Frontal cortex (tissue), 4 donors: ENCODE measurements around the gene TCF7L2. TPM values are rescaled to one million over a fixed set of nuclear protein-coding genes. Genes with fewer than 3 reads are reported as not detected.
"Not testable (repeated sequence)": the region's sequence is repeated elsewhere in the genome, so short reads cannot be mapped to it uniquely, and the experiment has no call there.

Experiments used
- DNase-seq, 2 donors: peaks; one replicate each; pipeline ENCODE4 v3.0.0; 2012; ENCODE audit warnings: low spot score in 2 of 2
- FAIRE-seq: peaks from 2 replicates; lab custom pipeline; 2012; peaks lifted over from hg19 to GRCh38; lab: Jason Lieb, UNC
- total RNA-seq: library from RNA; depleted of rRNA; stranded (reverse); fragments of >200 nt; gene quantifications from one replicate; pipeline ENCODE4 v1.2.3, GENCODE V29; 2014
- donor health status: control.
- donor health status: control.
- donor health status: control.

The TCF7L2 gene
- total RNA-seq, 1 donor from 2014 or later, result 0.82 TPM

DNA sequence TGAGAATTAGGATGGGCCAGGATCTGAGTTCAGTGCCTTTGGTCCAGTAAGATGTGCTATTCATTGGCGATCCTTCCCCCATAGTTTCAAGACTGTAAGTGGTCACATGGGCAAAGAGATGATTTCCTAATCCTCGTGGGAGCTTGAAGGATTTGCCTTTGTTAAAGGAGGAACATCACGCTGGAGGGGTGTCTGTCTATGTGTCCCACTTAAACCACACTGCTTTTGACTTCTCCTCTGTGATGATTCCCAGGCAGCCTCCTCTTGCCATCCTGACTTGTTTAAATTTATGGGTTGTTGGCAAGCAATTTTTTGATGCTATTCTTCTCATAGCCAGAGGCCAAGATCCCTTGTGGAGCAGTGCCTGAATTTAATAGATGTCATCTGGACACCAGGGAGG is 154.0 kb downstream of the TCF7L2 start:
- DNase-seq, result no peak
- FAIRE-seq, result no peak

DNA sequence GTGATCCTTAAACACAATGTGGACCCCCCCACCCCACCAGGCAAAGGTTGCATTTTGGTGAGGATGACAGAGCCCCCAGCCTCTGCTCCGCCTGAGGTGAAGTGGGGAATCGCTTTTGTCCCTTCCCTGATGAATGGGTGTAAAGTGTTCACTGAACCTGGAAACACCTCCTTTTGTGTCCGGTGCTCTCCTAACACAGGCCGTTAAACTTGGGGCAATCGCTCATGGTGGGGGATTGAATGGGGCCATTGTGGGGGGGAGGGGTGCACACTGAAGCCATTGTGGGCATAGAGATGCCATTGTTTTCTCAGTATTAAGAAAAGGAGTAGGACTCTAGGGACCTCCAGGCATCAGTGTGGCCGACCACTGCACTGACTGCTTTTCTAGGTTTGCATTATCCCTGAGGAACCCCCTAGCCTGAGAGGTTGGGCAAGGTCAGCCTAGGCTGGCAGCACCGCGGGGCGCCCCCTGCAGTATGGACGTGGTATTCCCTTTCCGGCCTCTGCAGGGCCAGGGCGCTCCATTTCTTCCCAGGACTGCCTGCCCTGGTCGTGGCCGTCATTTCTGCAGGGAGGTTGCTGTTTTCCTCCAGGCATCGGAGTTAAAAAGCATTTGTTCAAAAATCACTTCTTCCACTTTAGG is 158.3 kb downstream of the TCF7L2 start:
- DNase-seq, result no peak

DNA sequence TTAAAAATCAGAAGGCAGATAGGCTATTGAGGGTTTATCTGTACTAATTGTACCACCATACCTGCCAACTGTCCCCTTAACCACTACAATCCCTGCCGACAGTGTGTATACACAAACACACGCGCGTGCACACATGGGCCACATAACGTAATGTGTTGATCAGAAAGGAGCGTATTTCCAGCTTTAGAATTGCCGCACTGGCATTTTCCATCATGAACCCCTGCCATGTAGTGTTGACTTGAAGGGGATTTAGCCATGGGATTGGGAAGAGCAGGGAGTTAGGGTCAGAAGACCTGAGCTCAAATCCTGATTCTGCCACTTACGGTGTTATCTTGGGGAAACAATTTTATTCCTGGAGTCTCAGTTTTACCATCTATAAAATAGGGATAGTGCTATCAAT is 158.9 kb downstream of the TCF7L2 start:
- FAIRE-seq (no peak), DNase-seq (no peak)

More for the DNA sequence above, 158.3 kb downstream of the TCF7L2 start:
- FAIRE-seq, result no peak

DNA sequence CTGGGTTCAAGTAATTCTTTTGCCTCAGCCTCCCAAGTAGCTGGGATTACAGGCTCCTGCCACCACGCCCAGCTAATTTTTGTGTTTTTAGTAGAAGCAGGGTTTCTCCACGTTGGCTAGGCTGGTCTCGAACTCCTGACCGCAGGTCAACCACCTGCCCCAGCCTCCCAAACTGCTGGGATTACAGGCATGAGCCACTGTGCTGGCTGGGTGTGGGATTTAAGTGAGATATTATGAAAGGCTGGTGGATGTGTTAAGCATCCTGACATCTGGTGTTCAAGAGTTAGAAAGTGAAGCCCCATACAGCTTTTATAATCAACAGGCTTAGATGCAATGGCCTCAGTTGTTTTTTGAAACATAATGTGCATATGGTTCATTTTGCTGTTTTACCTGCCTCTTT is 159.4 kb downstream of the TCF7L2 start:
- not testable (repeated sequence) for FAIRE-seq, DNase-seq

DNA sequence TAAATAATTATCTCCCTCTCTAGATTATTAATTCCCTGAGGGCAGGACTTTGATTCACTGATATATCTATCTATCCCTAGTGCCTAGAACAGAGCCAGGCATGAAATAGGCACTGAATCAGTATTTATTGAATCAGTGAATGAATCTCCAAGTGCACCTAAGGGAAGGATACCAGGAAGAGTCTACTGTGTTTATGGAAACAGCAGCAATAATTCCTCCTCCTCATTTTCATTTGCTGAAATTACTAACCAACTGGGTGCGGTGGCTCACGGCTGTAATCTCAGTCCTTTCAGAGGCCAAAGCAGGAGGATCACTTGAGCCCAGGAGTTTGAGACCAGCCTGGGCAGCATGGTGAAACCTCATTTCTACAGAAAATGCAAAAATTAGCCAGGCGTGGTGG is 161.2 kb downstream of the TCF7L2 start:
- FAIRE-seq (no peak), DNase-seq (no peak)

DNA sequence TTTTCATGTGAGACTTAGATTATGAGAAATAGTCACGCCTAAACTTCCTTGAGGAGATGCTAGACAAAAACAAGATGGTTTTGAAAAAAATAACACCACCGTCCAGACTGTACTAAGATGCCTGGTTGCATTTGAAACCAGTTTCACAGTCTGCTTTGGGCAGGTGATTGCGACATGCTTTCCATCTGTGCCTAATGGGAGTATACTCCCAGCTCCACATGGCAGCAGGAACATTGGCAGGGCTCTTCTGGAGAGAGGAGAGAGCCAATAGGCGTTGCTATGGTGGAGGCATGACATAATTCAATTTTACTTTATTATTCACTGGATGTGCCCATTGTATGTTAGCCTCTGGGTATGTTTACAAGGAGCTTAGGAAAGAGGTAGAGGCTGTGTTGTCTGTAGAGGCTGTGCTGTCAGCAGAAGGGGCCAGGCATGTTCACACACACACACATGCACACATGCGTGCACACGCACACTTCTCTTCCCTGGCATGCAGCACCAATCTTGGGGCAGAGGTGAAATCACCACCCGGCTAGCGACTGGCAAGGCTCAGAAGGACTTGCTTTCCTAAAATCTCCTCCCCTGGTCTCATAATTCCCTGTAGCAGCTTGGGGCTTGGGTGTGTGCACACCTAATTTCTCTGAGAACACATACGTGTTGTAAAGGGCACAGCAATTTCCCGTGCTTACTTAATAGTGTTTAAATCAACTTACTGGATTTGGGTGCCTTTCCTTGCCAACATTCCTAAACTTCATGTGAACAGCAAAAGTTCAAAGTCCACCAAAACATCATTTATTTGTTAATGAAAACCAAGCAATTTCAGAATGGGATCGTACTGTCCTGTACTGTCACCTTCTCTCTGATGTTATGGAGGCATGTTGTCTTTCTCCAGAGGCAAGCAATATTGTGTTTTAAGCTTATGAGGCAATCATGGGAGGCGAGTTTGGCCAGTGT is 162.1 kb downstream of the TCF7L2 start:
- no peak for DNase-seq
- no peak for FAIRE-seq

DNA sequence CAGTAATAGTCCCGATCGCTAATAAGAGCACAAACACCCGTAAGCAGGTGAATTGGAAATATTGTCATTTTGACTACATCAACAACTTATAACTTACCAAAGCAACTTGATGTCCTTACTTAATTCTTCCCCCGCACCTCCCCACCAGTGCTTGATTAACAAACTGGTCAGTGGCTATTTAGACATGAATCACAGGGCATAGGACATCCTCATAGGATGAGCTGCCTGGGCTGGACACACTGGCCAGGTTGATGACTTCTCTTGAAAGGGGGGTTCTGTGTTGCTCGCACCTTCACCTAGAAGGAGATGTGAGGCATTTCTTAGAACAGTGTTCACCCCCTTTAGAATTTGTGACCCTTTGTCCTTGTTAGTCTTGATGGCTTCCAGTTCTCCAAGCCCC is 163.2 kb downstream of the TCF7L2 start:
- DNase-seq (no peak), FAIRE-seq (no peak)

DNA sequence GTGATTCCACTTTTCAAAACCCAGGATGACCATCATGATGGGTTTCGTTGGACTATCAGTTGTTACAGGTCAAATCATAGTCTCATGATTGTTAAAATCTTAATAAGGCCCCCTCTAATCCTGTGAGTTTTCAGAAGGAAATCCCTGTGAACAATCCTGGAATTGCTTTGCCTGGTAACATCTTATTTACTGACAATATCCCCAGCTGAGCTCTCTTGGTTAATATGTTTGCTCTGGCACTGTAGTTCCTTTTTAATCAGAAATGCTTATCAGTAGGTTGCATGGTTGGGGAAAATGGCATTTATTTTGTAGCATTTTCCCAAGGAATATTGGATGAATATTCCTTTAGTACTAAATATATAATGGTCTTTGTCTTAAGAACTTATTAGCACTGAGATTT is 163.9 kb downstream of the TCF7L2 start:
- no peak for DNase-seq
- FAIRE-seq, result no peak

DNA sequence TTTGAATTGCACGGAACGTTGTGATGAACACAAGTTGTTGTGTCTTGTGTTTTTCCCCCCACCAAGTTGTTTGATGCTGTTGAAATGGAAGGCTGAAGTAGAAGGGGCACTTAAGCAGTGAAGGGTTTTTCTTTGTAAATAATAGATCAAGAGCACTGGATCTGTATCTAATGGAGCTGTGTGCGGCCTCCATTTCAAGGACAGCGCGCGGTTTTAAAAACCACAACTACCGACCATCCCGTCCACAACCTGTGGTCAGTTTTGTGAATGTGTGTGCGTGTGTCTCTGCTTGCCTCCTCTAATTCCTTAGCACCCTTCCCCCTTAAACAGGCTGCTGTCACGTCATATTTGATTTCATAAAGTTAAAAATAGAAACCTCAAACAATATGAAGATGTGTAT is 165.5 kb downstream of the TCF7L2 start:
- FAIRE-seq (no peak), DNase-seq (no peak)

DNA sequence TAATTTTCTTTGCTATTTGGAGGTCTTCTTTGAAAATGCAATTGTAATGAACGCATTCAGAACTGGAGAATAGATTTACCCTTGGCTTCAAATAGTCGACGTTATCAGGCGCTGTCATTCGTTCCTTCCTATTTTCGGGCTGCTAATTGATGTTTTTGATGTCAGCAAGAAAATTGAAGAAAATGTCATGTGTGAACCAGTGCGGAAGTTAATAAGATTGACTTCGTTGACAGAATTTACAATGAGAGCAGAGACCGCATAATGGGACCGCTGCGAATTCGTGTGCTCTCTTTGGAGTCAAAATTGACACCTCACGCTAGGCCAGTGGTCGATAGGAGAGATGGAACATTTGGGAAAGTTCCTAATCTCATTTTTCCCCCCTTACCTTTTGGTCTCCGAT is 168.8 kb downstream of the TCF7L2 start:
- DNase-seq, result no peak

DNA sequence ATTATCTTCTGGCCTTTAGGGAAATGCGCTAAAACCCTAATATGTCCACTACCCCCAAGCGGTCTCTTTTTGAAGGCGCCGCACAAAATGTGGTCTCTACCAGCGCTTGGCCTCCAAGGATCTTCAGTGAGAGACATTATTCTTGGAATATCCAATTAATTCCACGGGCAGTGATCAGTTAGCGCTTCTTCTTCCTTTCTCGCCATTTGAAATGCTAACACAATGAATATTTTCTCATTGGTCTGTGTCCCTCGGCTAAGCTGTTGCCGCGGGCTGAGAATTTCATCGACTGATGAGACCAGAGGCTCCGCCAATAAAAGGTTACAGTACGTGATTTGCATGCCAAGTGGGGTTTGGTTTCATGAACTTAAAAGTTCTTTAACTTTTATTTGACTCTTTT is 169.8 kb downstream of the TCF7L2 start:
- FAIRE-seq (no peak), DNase-seq (no peak)

More for the DNA sequence above, 168.8 kb downstream of the TCF7L2 start:
- no peak for FAIRE-seq

DNA sequence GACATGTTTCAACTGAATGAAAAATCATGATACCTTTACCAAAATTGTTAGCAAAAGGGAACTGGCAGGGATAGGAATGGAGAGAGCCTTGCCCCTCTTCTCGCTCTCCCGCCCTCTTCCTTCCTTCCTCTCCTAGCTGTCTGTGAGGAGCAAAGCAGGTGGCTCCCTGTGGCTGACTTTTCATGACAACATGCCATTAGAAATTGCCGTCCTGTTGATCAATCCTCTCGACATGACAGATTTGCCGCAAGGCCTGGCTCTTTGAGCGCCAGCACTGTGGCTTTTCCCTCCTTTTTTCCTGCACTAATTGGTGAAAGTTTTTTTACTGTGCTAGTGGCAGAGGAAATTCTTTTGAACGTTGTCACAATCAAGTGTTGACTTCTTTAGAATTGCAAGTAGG is 171.1 kb downstream of the TCF7L2 start:
- no peak for DNase-seq
- FAIRE-seq, result no peak

DNA sequence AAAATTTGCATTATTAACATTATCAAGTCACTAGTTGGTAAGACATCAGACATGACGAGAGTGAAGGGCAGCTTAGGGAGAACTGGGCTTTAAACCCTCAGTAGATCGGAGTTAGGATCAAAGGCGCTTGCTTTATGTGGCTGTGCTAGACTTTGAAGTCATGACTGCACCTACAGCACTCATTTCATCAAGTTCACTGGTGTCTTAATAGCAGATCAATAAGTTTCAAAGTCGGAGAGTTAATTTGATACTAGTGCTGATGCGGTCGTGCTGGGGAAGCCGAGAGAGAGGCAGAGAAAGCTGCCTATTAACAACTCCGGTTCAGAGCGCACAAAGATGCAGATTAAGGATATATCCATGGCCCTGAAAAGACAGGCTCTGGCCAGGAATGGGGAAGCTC is 172.9 kb downstream of the TCF7L2 start:
- FAIRE-seq (no peak), DNase-seq (no peak)

DNA sequence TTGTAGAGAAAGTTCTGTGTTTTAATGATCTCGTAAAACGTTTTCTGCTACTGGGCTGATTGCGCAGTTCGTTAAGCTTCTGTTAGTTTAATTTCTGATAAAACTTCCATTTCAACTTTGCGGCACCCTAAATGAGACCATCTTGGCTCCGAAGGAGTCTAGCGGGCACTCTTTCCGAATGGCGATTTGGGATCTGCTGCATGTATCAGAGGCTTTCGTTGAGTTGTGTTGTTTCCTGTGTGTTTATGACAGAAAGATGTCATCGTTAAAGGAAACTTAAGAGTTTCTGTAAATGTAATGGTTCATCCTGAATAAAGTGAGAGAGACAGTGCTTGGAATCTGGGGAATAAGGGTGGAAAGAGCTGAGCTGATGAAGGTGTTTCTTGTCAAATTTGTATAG is 174.7 kb downstream of the TCF7L2 start:
- no peak for FAIRE-seq
- DNase-seq, result no peak

DNA sequence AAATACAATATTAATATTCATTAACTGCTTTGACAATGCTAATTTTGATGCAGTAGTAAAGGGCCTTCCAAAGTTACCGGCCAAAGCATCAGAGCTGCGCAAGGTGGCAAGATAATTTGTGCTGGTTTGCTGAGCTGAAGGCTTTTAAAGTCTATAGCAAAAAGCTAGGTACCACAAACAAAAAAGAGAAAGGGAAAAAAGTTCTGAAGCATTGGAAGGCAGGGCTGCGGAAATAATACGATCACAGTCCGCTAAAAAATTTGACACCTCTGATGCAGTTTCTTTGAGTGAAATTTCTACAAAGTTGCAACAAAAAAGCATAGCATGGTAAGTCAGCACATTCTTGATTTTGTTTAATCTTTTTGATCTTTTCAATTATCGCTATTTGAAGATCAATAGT is 175.6 kb downstream of the TCF7L2 start:
- no peak for FAIRE-seq
- no peak for DNase-seq

DNA sequence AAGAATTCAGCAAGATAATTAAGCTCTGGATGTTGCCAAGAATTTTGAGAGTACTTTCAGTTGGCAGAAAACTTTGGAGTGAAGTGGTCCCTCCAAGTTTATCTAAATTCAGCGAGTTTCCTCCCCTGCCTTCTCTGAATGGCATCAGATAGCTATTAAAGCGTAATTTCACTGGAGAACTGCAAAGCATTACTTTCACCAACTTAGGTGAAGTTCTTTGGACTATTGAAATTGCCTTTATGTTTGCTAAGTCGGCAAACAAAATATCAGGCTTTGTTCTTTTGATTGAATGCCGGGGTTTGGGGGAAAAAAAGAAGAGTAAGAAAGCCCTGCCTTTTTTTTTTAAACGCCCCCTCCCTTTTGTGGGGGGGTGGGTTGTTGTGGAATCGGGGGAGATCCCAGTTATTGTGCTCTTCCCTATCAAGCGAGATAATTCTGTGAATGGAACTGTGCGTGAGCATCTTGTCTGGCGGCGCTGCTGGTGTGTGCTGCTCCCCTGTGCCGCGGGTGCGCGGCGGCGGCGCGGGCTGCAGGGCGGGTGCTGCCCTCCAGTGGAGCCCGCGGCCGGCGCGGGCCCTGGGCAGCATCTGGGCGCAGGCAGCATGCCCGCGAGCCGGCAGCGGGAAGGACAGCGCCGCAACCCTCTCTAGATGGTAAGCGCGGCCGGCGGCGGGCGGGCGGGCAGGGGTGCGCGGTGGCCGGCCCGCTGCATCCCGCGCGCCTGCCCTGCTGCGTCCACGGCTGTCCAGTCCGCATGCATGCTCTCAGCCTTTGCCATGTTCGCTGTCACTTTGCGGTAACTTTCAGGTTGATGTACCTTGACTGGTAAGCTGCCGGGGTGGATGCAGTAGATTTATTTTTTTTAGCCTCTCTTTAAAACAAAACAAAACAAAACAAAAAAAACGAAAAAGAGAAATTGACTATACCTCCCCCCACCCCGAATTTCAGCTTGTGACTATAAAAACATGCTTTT is 176.5 kb downstream of the TCF7L2 start:
- DNase-seq, result peak; percentile 81
- no peak for FAIRE-seq

DNA sequence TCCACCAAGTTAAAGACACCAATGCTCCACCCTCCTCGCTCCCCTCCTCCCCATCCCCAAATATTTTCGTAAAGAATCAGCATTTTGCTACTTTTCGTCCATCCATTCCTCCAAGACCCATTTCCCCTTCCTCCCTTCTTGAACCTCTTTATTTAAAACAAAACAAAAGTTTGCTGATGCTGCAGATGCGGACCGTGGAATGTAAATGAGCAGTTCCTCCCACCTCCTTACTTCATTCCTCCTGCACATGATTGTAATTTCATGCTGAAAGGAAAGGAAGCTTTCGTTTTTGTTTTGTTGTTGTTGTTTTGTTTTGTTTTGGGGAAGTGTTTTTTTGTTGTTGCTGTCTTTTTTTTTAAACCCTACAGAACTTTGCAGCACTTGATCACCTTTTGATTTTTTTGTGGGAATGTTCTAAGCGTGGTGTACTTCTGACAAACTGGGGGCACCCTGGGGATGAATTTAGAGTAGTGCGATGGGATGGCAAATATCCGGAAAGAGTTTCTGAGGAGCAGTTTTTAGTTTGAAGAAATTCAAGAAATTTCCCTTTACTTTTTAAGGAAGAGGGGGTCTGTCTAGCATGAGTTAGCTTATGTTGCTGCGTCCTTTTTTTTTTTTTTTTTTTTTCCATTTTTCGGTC is 177.3 kb downstream of the TCF7L2 start:
- DNase-seq (no peak), FAIRE-seq (no peak)

DNA sequence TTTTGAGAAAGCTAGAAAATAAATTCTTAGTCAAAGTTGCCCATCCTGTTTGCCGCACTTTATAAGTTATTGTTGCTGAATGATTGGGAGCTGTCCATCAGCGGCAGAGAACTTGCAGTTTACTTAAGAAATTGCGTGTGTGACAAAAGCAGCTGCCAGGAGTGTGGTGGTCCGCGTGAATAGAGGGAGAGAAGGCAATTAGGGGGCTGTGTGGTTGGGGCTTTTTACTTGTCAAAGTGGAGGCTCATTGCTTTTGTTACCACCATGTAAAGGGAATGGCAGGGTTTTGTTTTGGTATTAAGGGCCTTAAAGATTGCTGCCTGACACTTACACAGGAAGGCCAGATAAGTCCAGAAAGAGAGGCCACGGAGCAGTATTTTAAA is 177.8 kb downstream of the TCF7L2 start:
- no peak for FAIRE-seq

DNA sequence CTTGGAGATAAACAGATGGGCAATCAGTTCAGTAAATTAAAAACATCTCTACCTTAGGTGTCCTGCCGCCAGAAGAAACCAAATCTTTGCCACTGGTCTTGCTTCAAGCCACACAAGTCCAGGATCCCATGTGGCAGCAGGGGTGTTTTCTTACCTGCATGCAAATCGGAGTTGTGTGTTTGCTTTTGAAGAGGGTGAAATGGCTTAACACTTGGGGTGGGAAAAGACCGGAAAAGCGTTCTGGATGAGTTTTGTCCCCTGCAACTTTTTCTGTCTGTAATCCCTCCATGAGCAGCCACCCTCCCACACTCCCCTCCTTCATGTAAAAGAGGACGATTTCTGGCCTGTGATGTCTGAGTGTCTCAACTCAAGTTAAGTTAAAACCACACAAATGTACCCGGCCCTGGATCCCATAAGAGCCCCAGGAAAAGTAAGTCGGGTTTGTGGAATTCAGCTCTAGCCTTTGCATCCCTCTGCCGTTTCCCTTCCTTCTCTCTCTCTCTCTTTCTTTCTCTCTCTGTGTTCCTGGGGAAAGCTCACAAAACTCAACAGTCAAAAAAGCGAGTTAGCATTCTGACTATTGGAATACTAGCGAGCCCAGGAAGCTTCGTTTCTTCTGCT is 178.5 kb downstream of the TCF7L2 start:
- FAIRE-seq (no peak), DNase-seq (no peak)

More for the DNA sequence above, 177.8 kb downstream of the TCF7L2 start:
- no peak for DNase-seq
